Measurements from ENCODE around the gene DGKB. TPM values are rescaled to one million over a fixed set of nuclear protein-coding genes. Genes with fewer than 3 reads are reported as not detected.
"Not testable (repeated sequence)": the region's sequence is repeated elsewhere in the genome, so short reads cannot be mapped to it uniquely, and the experiment has no call there.

DGKB gene
- total RNA-seq, 2 experiments from 2014 or later = not detected

DNA sequence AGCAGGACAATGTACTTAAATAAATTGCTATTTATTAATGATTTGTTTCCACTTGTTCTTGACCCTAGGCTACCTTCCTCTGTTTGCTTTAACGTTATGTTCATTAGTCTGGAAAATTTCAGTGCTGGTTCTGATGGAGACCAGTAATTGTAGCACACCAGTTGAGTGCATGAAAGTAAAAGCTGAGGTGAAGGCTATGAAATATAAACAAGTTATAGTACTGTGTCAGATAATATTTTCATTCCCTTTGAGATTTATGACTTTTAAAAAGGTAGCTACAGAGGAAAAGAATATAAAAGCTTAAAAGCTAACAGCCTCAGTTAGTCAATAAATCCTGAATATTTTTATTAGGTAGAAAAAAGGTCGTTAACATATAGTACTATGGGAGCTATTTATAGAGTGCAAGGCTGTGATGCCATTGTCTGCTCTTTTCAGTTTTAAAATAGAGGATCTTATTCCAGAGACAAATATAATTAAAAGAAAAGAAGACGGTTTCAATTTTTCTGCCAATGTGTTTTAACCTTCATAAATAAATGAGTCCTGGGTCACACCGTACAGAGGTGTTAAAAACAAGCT is 561.3 kb downstream of the DGKB start:
- CTCF ChIA-PET = no interaction called here
- POLR2A ChIA-PET = no interaction called here

GRCh38 chr7:14340393-14341074 is 562.0 kb downstream of the DGKB start:
- POLR2A ChIA-PET = no interaction called here
- CTCF ChIA-PET = no interaction called here

DNA sequence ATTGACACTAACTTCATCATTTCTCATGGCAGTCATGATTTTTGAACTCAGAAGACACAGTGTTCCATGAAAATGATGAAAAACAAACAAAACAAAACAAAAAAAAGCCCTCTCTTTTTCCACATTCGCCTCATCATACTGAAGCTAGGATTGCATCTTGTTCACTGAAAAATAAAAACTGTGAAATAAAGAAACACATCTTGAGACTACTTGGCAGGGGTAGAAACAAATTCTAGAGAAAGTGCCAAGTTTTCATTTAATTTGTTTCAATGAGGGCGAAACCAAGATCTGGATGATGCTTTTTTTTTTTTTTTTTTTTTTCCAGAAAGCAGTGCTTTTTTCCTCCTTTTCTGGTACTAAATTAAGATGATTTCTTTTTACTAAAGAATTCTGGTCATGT is 562.7 kb downstream of the DGKB start:
- CTCF ChIA-PET = no interaction called here
- POLR2A ChIA-PET = no interaction called here

GRCh38 chr7:14336256-14336655 is 566.3 kb downstream of the DGKB start:
- CTCF ChIA-PET = no interaction called here
- POLR2A ChIA-PET = no interaction called here

GRCh38 chr7:14332155-14332554 is 570.4 kb downstream of the DGKB start:
- POLR2A ChIA-PET = no interaction called here
- CTCF ChIA-PET = no interaction called here

DNA sequence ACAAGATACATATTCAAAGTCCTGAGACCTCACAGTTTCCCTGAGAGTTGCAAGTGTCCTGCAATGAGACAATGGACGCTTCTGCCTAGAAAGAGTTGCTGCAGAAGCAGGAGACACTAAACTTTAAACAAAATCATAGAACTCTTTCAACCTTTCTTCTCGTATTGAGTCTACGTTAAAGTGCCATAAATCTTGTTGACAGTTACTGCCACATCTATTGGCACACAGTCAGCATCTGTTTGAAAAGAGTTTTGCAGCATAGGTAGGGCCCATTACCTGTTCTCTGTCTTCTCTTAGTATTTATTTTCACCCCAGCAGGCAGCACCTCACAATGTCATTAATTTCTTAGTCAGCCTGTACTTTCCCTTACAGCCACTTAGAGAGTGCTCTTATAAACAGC is 577.8 kb downstream of the DGKB start:
- POLR2A ChIA-PET = no interaction called here
- CTCF ChIA-PET = interaction anchor here (0.7 kb wide), 1 partner anchor 114 kb away, joined by 3 read pairs; no protein-coding TSS in a partner anchor

- CTCF ChIA-PET = no interaction called here
- POLR2A ChIA-PET = no interaction called here
Measured at GRCh38 chr7:14322724-14323123, 579.8 kb downstream of the DGKB start.

- POLR2A ChIA-PET = no interaction called here
- CTCF ChIA-PET = interaction anchor here (0.7 kb wide), 1 partner anchor 114 kb away, joined by 3 read pairs; no protein-coding TSS in a partner anchor
Measured at GRCh38 chr7:14321947-14322346, 580.6 kb downstream of the DGKB start.

DNA sequence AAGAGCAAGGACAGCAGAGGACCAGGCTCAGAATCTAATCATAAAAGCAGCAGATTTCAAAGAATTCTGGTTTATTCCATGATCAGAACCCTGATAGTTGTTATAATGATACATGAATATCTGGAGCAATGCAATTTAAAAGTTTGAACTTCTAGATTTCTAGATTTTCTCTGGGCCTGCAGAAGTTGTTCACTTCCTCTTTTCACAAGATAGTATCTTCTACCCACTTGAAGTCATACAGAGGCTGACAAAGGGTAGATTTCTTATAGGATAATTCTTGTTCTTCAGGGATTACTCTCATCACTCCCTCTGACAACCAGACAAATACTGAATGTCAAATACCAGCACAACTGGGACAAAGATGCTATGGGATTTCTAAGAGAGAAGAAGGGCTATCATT is 593.1 kb downstream of the DGKB start:
- ChIA-PET CTCF (no interaction called here), POLR2A (no interaction called here)

DNA sequence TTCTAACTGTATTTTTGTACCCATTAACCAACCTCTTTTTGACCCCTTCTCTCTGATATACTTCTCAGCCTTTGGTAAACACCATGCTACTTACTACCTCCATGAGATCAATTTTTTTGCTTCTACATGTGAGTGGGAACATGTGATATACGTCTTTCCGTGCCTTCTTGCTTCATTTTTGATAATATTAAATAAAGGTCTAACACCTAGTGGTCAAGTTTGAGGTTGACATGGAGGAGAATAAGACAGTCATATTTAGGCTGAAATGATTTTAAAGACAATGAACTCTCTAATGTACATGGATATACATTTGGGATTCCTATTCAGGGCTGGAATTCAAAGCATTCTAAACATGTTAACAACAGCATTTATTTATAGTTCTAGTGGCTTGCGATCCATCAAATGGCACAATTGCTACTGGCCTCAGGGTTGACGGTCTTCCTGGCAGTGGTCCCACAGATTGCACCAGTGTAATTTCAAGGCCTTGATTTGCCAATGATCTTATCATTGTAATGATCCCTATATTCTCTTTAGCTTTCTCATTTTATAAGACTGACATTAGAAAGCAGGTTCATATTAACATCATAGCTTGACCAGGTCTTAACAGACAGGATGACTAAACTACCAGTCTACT is 597.2 kb downstream of the DGKB start:
- ChIA-PET POLR2A (no interaction called here), CTCF (no interaction called here)

GRCh38 chr7:14303536-14303935 is 599.0 kb downstream of the DGKB start:
- ChIA-PET CTCF (no interaction called here), POLR2A (no interaction called here)

DNA sequence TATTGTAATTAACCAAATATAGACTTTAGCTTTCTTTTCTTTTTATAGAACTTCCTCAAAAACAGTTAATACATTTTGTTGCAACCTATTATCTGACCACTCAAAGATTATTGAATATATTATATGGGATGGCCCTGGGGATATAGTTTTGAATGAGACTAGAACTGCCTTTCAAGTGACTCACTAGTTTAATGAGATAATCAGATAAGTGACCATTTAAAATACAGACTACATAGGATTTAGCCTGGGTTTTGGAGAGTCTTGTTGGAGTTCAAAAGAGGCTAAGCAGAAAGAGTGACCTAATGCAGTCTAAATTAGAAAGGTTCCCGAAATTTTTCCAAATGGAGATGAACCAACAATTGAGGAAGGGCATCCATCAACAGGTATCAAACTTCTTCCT is 607.9 kb downstream of the DGKB start:
- ChIA-PET CTCF (no interaction called here), POLR2A (no interaction called here)

GRCh38 chr7:14293434-14293833 is 609.1 kb downstream of the DGKB start:
- ChIA-PET POLR2A (no interaction called here), CTCF (no interaction called here)

DNA sequence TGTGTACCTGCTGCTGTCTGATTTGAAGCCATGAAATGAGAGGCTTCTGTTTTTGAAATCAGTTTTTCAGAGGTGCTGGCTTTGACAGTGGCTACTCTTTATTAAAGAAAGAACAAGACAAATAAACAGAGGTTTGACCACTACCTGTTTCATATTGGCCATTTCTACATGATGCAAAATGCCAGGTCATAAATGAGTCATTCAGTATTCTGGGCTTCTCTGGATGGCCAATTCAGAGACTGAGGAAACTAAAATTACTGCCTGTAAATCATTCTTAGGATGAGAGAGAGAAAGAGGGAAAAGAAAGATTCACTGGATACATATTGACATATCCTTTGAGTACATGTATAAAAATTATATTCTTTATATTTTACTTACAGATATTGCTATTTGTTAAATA is 609.8 kb downstream of the DGKB start:
- CTCF ChIA-PET = no interaction called here

DNA sequence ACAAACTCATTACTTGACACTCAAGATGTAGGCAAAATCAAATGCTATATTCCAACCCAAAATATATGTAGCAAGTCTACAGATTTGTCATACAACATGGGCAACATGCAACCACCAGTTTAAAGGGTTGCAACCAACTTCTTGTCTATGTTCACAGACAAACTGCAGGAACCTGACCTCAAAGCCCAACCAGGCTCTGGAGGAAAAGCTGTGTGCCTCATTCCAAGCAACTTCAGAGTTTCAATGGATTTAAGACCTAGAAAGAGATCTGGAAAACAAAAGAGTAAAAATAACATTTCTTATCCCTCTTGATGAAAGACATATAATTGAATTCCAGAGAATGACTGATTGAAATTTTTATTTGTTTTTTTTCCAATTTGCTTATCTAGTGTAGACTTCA is 612.6 kb downstream of the DGKB start:
- ChIA-PET CTCF (no interaction called here), POLR2A (no interaction called here)

More for the DNA sequence above, 609.8 kb downstream of the DGKB start:
- POLR2A ChIA-PET = no interaction called here

DNA sequence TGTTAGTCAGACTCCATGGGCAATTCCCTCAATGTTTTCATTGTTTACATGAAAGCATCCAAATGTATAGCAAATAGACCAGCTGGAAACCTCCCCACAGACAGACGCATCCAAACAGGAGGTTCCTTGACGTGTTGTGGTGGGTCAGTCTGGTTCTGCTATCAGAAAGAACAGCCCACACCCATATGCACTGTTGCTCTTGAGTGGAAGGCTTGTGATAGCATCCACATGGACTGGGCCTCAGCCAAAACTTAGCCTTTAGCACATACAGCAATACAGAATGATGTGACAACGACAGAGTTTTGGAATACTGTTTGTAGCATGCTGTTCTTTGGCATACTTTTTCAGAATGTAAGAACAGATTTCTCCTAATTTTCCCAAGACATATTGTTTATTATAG is 613.9 kb downstream of the DGKB start:
- POLR2A ChIA-PET = no interaction called here
- CTCF ChIA-PET = no interaction called here

DNA sequence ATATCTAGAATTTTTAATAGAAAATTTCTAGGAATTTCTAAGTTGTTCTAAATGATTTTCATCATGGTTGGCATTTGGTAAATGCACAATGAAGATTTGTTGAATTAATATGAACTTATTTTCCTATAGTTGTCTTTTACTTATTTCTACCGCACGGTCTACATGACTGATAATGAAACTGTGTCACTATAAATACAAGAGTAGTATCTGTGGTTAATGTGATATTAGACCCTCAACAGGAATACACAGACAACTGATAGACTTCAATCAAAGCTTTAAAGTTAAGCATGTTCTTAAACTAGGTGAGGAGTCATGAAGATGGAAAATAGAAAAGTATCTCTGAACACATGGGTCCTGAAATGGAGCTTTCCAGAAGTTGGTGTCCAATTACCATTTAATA is 615.2 kb downstream of the DGKB start:
- ChIA-PET CTCF (no interaction called here), POLR2A (no interaction called here)

DNA sequence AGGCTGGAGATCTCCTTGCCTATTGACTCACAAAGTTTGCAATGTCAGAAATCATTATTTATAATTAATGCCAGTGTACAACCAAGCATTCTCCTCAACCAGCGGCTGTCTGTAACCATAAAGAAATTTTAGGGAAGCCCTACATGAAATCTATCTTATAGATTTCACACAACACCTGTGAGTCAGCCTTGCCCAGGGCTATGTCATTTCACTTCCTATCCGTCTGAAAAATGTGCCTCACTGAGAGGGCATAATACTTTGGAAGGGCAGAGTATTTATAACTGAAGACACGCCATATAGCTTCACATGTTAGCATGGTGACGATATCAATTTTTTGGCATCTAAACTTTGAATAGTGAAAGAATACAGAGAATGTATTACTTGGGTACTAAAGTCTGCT is 616.5 kb downstream of the DGKB start:
- ChIA-PET POLR2A (no interaction called here), CTCF (no interaction called here)

- CTCF ChIA-PET, POLR2A ChIA-PET: not testable (repeated sequence)
Measured at GRCh38 chr7:14279065-14279871, 623.3 kb downstream of the DGKB start.

GRCh38 chr7:14275356-14275755 is 627.2 kb downstream of the DGKB start:
- CTCF ChIA-PET = no interaction called here
- POLR2A ChIA-PET = no interaction called here

GRCh38 chr7:14271441-14271840 is 631.1 kb downstream of the DGKB start:
- POLR2A ChIA-PET = no interaction called here
- CTCF ChIA-PET = no interaction called here

All from activated CD8-positive, alpha-beta memory T cell treated with anti-CD3 and anti-CD28 coated beads for 36 hours (primary cell).